GM18507 (cell line): Measurements from ENCODE around the gene PCDHGC4.

Experiments used
- DNase-seq: peaks from one replicate; pipeline ENCODE4 v3.0.0; 2011; ENCODE audit warnings: low read depth; ENCODE audit not compliant: insufficient read length; ENCODE audit errors: extremely low spot score
- FAIRE-seq: peaks from 2 replicates; lab custom pipeline; 2011; peaks lifted over from hg19 to GRCh38; lab: Jason Lieb, UNC

Gene PCDHGC4

GRCh38 chr5:141522301-141522700 lies 37.5 kb downstream of the PCDHGC4 start:
- DNase-seq (no peak), FAIRE-seq (no peak)

GRCh38 chr5:141523991-141524390 lies 39.2 kb downstream of the PCDHGC4 start:
- no peak for FAIRE-seq
- no peak for DNase-seq

- DNase-seq: no peak
Measured at GRCh38 chr5:141524604-141525597, 40.1 kb downstream of the PCDHGC4 start.

GRCh38 chr5:141525653-141526052 lies 40.8 kb downstream of the PCDHGC4 start:
- DNase-seq: no peak
- FAIRE-seq: no peak

More at GRCh38 chr5:141524604-141525597, 40.1 kb downstream of the PCDHGC4 start:
- FAIRE-seq: peak; percentile 94

- FAIRE-seq (no peak), DNase-seq (no peak)
Measured at GRCh38 chr5:141527426-141527825, 42.6 kb downstream of the PCDHGC4 start.

DNA sequence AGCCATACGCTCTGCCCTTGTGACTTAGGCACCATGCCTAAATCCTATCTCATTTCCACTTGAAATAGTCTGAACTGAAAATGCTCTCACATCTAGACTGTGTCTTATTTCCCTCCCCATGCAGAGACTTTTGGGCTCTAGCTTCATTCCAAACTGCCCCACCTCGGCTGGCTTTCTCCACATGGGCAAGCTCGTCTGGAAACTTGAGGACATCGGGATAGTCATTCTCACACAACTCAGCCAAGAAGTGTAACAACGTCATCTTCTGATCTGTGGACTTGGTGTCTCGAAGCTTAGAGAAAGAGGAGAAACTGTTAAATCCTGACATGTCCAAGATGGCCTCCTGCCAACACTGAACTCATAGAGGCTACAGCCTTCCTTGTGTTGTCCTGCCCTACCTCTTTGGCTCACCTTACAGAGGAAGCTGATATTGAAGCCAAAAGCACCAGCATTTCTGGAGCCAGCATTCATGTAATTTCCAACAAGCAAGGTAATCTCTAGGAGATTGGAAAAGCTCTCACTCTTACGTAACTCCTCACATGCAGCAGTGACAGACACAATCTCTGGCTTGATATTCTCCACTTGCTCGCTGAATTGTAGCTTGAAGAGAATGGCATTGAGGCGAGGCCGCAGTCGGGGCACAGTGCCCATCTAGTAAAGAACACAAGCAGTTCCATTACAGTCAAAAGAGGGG lies 43.6 kb downstream of the PCDHGC4 start:
- DNase-seq (no peak), FAIRE-seq (no peak)

DNA sequence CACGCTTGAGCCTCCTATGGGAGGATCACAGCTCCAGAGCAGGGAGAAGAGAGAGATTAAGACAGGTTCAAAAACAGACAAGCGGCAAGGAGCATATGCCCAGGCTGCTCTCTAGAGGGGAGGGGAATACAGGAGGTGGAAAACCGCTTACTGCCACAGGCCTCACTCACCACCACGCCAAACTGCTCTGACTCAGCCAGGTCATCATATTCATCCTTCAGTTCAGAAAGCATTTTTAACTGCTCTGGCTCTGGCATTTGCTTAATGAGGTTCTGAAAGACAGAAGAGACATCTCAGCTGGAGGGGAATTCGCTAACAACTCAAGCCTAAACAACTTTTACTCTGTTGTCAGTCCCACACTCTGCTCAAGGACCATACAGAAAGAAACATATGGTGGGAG lies 44.2 kb downstream of the PCDHGC4 start:
- DNase-seq (no peak), FAIRE-seq (no peak)

GRCh38 chr5:141529873-141530272 lies 45.0 kb downstream of the PCDHGC4 start:
- FAIRE-seq (peak; percentile 49), DNase-seq (no peak)

DNA sequence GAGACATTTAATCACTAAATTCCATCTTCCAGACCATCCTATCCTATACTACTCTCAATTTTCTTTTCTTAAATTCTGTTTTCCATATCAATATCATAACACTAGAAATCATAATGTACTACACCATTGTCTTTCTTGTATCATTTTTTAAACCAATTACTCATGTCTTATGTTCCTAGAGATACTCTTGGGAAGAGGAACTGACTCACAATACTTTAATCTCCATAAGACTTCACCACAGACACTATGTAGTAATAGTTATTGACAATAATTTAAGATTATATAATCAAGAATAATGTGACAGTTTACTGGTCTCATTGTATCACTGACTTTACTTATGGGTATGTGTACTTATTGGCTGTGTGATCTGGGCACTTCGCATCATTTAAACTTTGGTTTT lies 47.9 kb downstream of the PCDHGC4 start:
- DNase-seq: no peak
- no peak for FAIRE-seq

- DNase-seq (no peak), FAIRE-seq (no peak)
Measured at GRCh38 chr5:141533897-141534296, 49.1 kb downstream of the PCDHGC4 start.

- FAIRE-seq (no peak), DNase-seq (no peak)
Measured at GRCh38 chr5:141534492-141535213, 49.8 kb downstream of the PCDHGC4 start.
